ENCODE data around the gene SLCO3A1. TPM values are rescaled to one million over a fixed set of nuclear protein-coding genes. Genes with fewer than 3 reads are reported as not detected.

The SLCO3A1 gene
- total RNA-seq, 2 donors from 2014 or later = 21.4 to 27.3 TPM

DNA sequence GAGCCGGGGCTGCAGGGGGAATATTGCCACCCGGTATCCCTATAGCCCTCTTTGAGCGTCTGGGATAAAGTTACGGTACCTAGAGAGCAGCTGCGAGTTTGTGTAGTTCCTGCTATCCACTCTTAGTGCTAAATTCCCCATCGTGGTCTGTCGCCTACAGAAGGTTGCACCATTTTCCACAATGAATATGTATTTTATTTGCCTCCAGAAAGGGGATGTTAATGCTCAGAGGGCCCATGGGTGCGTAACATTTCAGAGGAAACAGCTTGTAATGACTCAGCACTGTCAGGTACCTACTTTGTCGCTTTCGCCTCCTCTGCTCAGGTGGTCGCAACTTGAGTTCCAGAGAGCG lies 1.1 kb downstream of the SLCO3A1 start:
- Histone ChIP-seq H3K4me1 (peaks cover 0 to 66% of the 10 kb centered on the region in 2 donors), H3K4me3 (peak overlapping the region; percentile 80 to 81), H3K27ac (peak overlapping the region; percentile 97 to 98), H3K9me3 (no peaks in the 10 kb centered on the region), H3K27me3 (no peaks in the 10 kb centered on the region), H3K36me3 (no peaks in the 10 kb centered on the region)
- TF ChIP-seq, protein P1, sequence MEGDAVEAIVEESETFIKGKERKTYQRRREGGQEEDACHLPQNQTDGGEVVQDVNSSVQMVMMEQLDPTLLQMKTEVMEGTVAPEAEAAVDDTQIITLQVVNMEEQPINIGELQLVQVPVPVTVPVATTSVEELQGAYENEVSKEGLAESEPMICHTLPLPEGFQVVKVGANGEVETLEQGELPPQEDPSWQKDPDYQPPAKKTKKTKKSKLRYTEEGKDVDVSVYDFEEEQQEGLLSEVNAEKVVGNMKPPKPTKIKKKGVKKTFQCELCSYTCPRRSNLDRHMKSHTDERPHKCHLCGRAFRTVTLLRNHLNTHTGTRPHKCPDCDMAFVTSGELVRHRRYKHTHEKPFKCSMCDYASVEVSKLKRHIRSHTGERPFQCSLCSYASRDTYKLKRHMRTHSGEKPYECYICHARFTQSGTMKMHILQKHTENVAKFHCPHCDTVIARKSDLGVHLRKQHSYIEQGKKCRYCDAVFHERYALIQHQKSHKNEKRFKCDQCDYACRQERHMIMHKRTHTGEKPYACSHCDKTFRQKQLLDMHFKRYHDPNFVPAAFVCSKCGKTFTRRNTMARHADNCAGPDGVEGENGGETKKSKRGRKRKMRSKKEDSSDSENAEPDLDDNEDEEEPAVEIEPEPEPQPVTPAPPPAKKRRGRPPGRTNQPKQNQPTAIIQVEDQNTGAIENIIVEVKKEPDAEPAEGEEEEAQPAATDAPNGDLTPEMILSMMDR (IDR thresholded peaks at IDR 0.05) = no peak
- DNase-seq (ENCODE audit: low spot score) = no peak

DNA sequence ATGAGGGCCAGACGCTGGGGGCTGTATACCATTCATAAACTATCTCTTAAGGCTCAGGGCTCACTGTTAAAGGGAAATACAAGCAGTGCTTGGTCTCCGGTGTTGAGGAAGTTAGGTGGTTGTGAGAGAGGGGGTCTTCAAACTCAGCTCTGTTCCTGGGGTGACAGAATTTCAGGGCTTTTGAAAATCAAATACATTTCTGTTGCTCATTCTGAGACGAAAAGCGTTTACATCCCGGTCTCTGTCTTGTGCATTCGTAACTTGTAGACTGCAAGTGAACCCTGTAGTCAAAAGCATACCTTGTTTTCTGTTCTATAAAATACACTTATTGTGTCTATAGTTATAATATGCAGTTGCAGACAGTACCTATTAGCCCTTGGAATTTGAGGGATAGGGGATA lies 1.7 kb downstream of the SLCO3A1 start:
- H3K36me3 ChIP-seq = no peaks in the 10 kb centered on the region
- peaks cover 0 to 72% of the 10 kb centered on the region in 2 donors for H3K4me1 ChIP-seq
- peak overlapping the region; percentile 97 to 98 for H3K27ac ChIP-seq
- peak overlapping the region; percentile 80 to 81 for H3K4me3 ChIP-seq
- no peaks in the 10 kb centered on the region for H3K9me3 ChIP-seq
- DNase-seq (ENCODE audit: low spot score) = no peak
- TF ChIP-seq, protein P1 (IDR thresholded peaks at IDR 0.05) = no peak
- no peaks in the 10 kb centered on the region for H3K27me3 ChIP-seq

DNA sequence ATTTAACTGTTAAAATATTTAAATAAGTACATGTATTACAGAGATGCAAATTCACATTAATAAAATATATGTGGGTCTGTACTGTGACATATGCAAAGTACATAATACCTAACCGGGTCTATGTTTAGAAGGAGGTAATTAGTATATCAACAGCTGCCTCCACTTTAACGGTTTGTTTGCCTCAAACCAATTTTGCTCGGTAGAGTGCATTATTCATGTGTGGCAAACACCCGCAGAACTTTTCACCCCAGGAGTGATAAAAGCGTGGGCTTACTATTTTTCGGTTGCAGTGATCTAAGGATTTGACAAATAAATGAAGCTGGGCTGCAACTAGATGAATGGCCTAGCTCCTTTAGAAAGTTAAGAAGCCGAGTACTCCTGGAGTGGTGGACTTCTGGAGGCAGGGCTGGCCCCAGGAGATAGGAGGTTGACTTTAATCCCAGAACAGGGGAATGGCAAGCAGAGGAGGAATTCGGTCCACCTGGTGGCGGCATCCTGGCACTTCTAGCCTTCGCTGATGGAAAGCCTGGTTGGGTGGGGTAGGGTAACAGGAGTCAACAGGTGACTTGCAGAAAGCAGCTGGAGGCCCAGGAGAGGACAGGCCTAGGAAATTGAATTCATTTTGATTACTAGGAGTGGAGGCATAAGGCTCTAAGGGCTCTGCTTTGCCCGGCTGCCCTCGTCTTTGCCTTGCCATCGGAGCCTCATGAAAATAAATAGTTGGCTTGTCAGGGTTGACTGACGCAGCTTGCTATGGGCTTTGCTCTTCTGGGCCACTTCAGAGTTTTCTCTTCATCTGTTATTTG lies 2.4 kb downstream of the SLCO3A1 start:
- H3K27ac ChIP-seq = peak overlapping the region; percentile 97 to 98
- DNase-seq (ENCODE audit: low spot score) = no peak
- peak overlapping the region; percentile 80 to 81 for H3K4me3 ChIP-seq
- no peaks in the 10 kb centered on the region for H3K27me3 ChIP-seq
- TF ChIP-seq, protein P1 (IDR thresholded peaks at IDR 0.05) = peak in 1 of 2 donors; percentile 47
- H3K36me3 ChIP-seq = no peaks in the 10 kb centered on the region
- no peaks in the 10 kb centered on the region for H3K9me3 ChIP-seq
- peaks cover 0 to 79% of the 10 kb centered on the region in 2 donors for H3K4me1 ChIP-seq

DNA sequence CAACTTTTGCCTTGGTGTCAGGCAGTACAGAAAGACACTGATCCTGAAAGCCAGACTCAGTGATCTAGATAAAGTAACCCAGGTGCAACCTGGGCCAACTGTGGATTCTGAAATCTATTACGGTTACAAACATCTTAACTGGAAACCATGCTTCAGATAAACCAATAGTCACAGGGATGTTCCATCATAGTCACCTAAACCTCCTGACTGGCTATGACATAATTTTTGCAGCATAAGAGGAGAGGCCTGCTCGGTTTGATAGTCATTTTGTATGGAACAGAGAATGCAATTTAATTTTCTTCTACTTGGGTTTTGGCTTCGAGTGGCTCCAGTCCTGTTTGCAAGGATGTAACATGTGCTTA lies 3.7 kb downstream of the SLCO3A1 start:
- Histone ChIP-seq H3K27ac (peak overlapping the region; percentile 97 to 98), H3K4me1 (peaks cover 0 to 78% of the 10 kb centered on the region in 2 donors)
- no peak for DNase-seq (ENCODE audit: low spot score)

GRCh38 chr15:91857772-91858171 lies 4.3 kb downstream of the SLCO3A1 start:
- no peak overlapping the region for H3K4me3 ChIP-seq
- peak overlapping the region; percentile 97 to 98 for H3K27ac ChIP-seq
- peaks cover 0 to 79% of the 10 kb centered on the region in 2 donors for H3K4me1 ChIP-seq
- no peaks in the 10 kb centered on the region for H3K36me3 ChIP-seq
- TF ChIP-seq, protein P1 (IDR thresholded peaks at IDR 0.05) = no peak
- DNase-seq (ENCODE audit: low spot score) = no peak
- H3K27me3 ChIP-seq = no peaks in the 10 kb centered on the region
- H3K9me3 ChIP-seq = no peaks in the 10 kb centered on the region

More for the DNA sequence above, 3.7 kb downstream of the SLCO3A1 start:
- Histone ChIP-seq H3K9me3 (no peaks in the 10 kb centered on the region), H3K4me3 (no peak overlapping the region), H3K27me3 (no peaks in the 10 kb centered on the region), H3K36me3 (no peaks in the 10 kb centered on the region)
- TF ChIP-seq, protein P1 (IDR thresholded peaks at IDR 0.05) = no peak
